ENCODE results near the gene DRC7. TPM values are rescaled to one million over a fixed set of nuclear protein-coding genes. Genes with fewer than 3 reads are reported as not detected.

The DRC7 gene
- total and polyA plus RNA-seq, 4 donors, result 0.06 to 1.8 (median 0.08) TPM; not detected in 1

GRCh38 chr16:57722210-57722499 lies 27.5 kb downstream of the DRC7 start:
- Histone ChIP-seq H3K4me1 (ENCODE audit: control insufficient read depth in 4 of 4, insufficient read depth in 4 of 4, low read length in 3 of 4) (peaks cover 0 to 3% (median 0%) of the 10 kb centered on the region in 4 donors), H3K4me3 (ENCODE audit: low read depth in 1 of 3, low read length in 3 of 3) (no peak overlapping the region), H3K9me3 (ENCODE audit: control insufficient read depth in 4 of 4, low read length in 3 of 4) (no peaks in the 10 kb centered on the region), H3K9ac (ENCODE audit: low read depth in 1 of 2, low read length in 2 of 2) (no peak overlapping the region), H3K27ac (ENCODE audit: low read depth in 1 of 2, low read length in 2 of 2) (no peak overlapping the region), H3K36me3 (ENCODE audit: control insufficient read depth in 4 of 4, insufficient read depth in 3 of 4, low read depth in 1 of 4, low read length in 3 of 4) (no peaks in the 10 kb centered on the region), H3K27me3 (ENCODE audit: control insufficient read depth in 4 of 4, insufficient read depth in 4 of 4, low read length in 3 of 4) (no peaks in the 10 kb centered on the region)
- no peak for TF ChIP-seq TAF1 (conservative IDR thresholded peaks at IDR 0.05)
- no peak for TF ChIP-seq NR2F2 (IDR thresholded peaks at IDR 0.05)
- no peak for TF ChIP-seq JUND (IDR thresholded peaks at IDR 0.05)
- TF ChIP-seq CTCF (IDR thresholded peaks at IDR 0.05; ENCODE audit: low read depth, low read length, missing input control), result no peak
- no peak for TF ChIP-seq SP1 (IDR thresholded peaks at IDR 0.05)
- no peak for TF ChIP-seq FOXA1 (IDR thresholded peaks at IDR 0.05)
- TF ChIP-seq YY1 (IDR thresholded peaks at IDR 0.05), result no peak
- no peak for TF ChIP-seq EGR1 (IDR thresholded peaks at IDR 0.05; ENCODE audit: low read depth in 2 of 2)
- no peak for TF ChIP-seq ZBTB33 (IDR thresholded peaks at IDR 0.05)
- no peak for TF ChIP-seq REST (IDR thresholded peaks at IDR 0.05)
- TF ChIP-seq ATF3 (IDR thresholded peaks at IDR 0.05), result no peak
- TF ChIP-seq HNF4A (conservative IDR thresholded peaks at IDR 0.05), result no peak
- TF ChIP-seq RXRA (IDR thresholded peaks at IDR 0.05), result no peak
- no peak for TF ChIP-seq HNF4G (IDR thresholded peaks at IDR 0.05)
- no peak for TF ChIP-seq MAX (IDR thresholded peaks at IDR 0.05)
- no peak for TF ChIP-seq FOXA2 (IDR thresholded peaks at IDR 0.05)
- TF ChIP-seq GABPA (IDR thresholded peaks at IDR 0.05 in 1 of 2, conservative IDR thresholded peaks at IDR 0.05 in 1 of 2), result no peak
- WGBS, result 94% methylated on average over 2 of the region's 2 CpGs
- DNase-seq (ENCODE audit: low spot score), result no peak

- H3K27ac ChIP-seq (ENCODE audit: low read depth in 1 of 2, low read length in 2 of 2), result no peak overlapping the region
- no peak for DNase-seq (ENCODE audit: low spot score)
- H3K27me3 ChIP-seq (ENCODE audit: control insufficient read depth in 4 of 4, insufficient read depth in 4 of 4, low read length in 3 of 4), result no peaks in the 10 kb centered on the region
- WGBS, result 85% methylated on average over 11 of the region's 11 CpGs
- H3K36me3 ChIP-seq (ENCODE audit: control insufficient read depth in 4 of 4, insufficient read depth in 3 of 4, low read depth in 1 of 4, low read length in 3 of 4), result no peaks in the 10 kb centered on the region
- peaks cover 0 to 3% (median 0%) of the 10 kb centered on the region in 4 donors for H3K4me1 ChIP-seq (ENCODE audit: control insufficient read depth in 4 of 4, insufficient read depth in 4 of 4, low read length in 3 of 4)
- H3K4me3 ChIP-seq (ENCODE audit: low read depth in 1 of 3, low read length in 3 of 3), result no peak overlapping the region
- no peak overlapping the region for H3K9ac ChIP-seq (ENCODE audit: low read depth in 1 of 2, low read length in 2 of 2)
- TF ChIP-seq RXRA (IDR thresholded peaks at IDR 0.05), result no peak
- TF ChIP-seq CTCF (IDR thresholded peaks at IDR 0.05; ENCODE audit: low read depth, low read length, missing input control), result no peak
- no peak for TF ChIP-seq YY1 (IDR thresholded peaks at IDR 0.05)
- TF ChIP-seq EGR1 (IDR thresholded peaks at IDR 0.05; ENCODE audit: low read depth in 2 of 2), result no peak
- no peak for TF ChIP-seq RAD21 (IDR thresholded peaks at IDR 0.05)
- no peak for TF ChIP-seq MAX (IDR thresholded peaks at IDR 0.05)
- no peak for TF ChIP-seq HNF4G (IDR thresholded peaks at IDR 0.05)
- TF ChIP-seq SP1 (IDR thresholded peaks at IDR 0.05), result no peak
- no peaks in the 10 kb centered on the region for H3K9me3 ChIP-seq (ENCODE audit: control insufficient read depth in 4 of 4, low read length in 3 of 4)
Observed at GRCh38 chr16:57722651-57723050, 28.0 kb downstream of the DRC7 start.
